ENCODE results near the gene TM4SF1. TPM values are rescaled to one million over a fixed set of nuclear protein-coding genes. Genes with fewer than 3 reads are reported as not detected.

Gene TM4SF1
- total RNA-seq, 1 donor from 2014 or later: 28.9 TPM

DNA sequence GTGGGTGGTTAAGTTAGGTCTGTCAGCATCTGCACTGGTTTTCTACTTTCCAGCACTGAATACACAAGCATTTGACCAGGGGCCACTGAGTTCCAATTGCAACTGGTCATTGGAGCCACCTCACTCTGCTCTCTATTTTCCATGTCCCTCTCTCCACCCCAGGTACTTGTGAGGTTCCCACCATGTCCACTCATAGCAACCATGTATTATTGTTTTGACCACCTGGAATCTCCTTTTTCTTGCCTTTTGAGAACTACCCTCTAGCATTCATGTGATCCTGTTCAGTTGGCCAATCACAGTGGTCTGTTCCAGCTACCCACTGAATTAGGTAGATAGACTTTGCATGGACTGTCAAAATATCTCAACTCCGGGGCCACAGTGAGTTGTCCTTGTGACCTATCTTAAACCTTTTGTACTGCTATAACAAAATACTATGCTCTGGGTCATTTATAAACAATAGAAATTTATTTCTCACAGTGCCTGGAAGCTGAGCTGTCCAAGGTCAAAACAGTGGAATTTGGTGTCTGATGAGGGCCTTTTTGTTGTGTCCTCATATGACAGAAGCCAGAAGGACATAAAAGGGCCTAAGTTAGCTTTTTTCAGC is 23.8 kb downstream of the TM4SF1 start:
- no peak overlapping the region for H3K27ac ChIP-seq (ENCODE audit: low read depth, low read length)
- no peak for DNase-seq (ENCODE audit: low read depth)
- H3K9me3 Mint-ChIP-seq (ENCODE audit: unreplicated experiment): no peaks in the 10 kb centered on the region
- H3K79me2 ChIP-seq (ENCODE audit: insufficient read depth, low read length): no peaks in the 10 kb centered on the region
- no peak overlapping the region for H3K4me3 ChIP-seq (ENCODE audit: insufficient read depth, low read depth, low read length)
- TF ChIP-seq EZH2 (IDR thresholded peaks at IDR 0.05; ENCODE audit: insufficient read depth, low read length): no peak
- TF ChIP-seq, protein P1, sequence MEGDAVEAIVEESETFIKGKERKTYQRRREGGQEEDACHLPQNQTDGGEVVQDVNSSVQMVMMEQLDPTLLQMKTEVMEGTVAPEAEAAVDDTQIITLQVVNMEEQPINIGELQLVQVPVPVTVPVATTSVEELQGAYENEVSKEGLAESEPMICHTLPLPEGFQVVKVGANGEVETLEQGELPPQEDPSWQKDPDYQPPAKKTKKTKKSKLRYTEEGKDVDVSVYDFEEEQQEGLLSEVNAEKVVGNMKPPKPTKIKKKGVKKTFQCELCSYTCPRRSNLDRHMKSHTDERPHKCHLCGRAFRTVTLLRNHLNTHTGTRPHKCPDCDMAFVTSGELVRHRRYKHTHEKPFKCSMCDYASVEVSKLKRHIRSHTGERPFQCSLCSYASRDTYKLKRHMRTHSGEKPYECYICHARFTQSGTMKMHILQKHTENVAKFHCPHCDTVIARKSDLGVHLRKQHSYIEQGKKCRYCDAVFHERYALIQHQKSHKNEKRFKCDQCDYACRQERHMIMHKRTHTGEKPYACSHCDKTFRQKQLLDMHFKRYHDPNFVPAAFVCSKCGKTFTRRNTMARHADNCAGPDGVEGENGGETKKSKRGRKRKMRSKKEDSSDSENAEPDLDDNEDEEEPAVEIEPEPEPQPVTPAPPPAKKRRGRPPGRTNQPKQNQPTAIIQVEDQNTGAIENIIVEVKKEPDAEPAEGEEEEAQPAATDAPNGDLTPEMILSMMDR (IDR thresholded peaks at IDR 0.05; ENCODE audit: insufficient read depth, low read depth, low read length): no peak
- no peaks in the 10 kb centered on the region for H3K27me3 ChIP-seq (ENCODE audit: insufficient read depth, low read length)
- no peaks in the 10 kb centered on the region for H3K9me3 ChIP-seq (ENCODE audit: insufficient read depth, low read depth, low read length)
- H3K27ac Mint-ChIP-seq (ENCODE audit: unreplicated experiment): no peak overlapping the region
- no peaks in the 10 kb centered on the region for H3K36me3 ChIP-seq (ENCODE audit: insufficient read depth, low read length)
- no peak overlapping the region for H3K4me3 Mint-ChIP-seq (ENCODE audit: unreplicated experiment)
- no peak for FAIRE-seq
- no peak overlapping the region for H3K9ac ChIP-seq (ENCODE audit: low read length)
- H3K4me1 ChIP-seq (ENCODE audit: insufficient read depth, low read length): no peaks in the 10 kb centered on the region
- no peak overlapping the region for H2AFZ ChIP-seq (ENCODE audit: low read depth, low read length)
- H3K4me1 Mint-ChIP-seq (ENCODE audit: low read depth, unreplicated experiment): no peaks in the 10 kb centered on the region
- no peaks in the 10 kb centered on the region for H4K20me1 ChIP-seq (ENCODE audit: insufficient read depth, low read length)
- H3K4me2 ChIP-seq (ENCODE audit: low read length): no peak overlapping the region
- H3K27me3 Mint-ChIP-seq (ENCODE audit: low read depth, unreplicated experiment): no peaks in the 10 kb centered on the region
- H3K36me3 Mint-ChIP-seq (ENCODE audit: low read depth, unreplicated experiment): no peaks in the 10 kb centered on the region

DNA sequence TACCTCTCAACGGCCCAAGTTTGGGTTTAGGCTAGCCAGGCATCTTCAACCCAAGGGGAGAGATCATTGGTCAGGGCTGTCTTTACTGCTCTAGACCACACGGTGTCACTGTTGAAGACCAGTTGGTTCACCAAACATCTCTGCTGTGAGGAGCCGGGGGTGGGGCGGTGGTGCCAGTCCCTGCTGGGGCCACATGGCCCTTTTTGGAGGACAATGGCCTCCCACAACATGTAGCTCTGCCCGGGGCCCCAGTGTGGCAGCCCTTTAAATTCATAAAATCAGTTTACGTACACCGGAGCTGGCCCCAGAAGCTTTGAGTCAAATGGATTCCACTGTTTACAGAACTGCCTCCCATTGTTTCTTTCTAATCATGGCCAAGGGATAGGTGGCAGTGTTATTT is 24.9 kb downstream of the TM4SF1 start:
- DNase-seq (ENCODE audit: low read depth): no peak
- Histone ChIP-seq H3K4me1 (ENCODE audit: insufficient read depth, low read length) (no peaks in the 10 kb centered on the region), H3K4me3 (ENCODE audit: insufficient read depth, low read depth, low read length) (no peak overlapping the region), H3K27me3 (ENCODE audit: insufficient read depth, low read length) (no peaks in the 10 kb centered on the region), H3K27ac (ENCODE audit: low read depth, low read length) (no peak overlapping the region), H4K20me1 (ENCODE audit: insufficient read depth, low read length) (no peaks in the 10 kb centered on the region), H3K4me2 (ENCODE audit: low read length) (no peak overlapping the region), H3K79me2 (ENCODE audit: insufficient read depth, low read length) (no peaks in the 10 kb centered on the region), H3K9me3 (ENCODE audit: insufficient read depth, low read depth, low read length) (no peaks in the 10 kb centered on the region), H2AFZ (ENCODE audit: low read depth, low read length) (peak overlapping the region; percentile 50), H3K9ac (ENCODE audit: low read length) (no peak overlapping the region), H3K36me3 (ENCODE audit: insufficient read depth, low read length) (no peaks in the 10 kb centered on the region)
- FAIRE-seq: no peak
- TF ChIP-seq EZH2 (IDR thresholded peaks at IDR 0.05; ENCODE audit: insufficient read depth, low read length): no peak
- TF ChIP-seq, protein P1 (IDR thresholded peaks at IDR 0.05; ENCODE audit: insufficient read depth, low read depth, low read length): peak; percentile 58
- no peak overlapping the region for H3K4me3 Mint-ChIP-seq (ENCODE audit: unreplicated experiment)
- H3K27ac Mint-ChIP-seq (ENCODE audit: unreplicated experiment): peak overlapping the region; percentile 37
- H3K27me3 Mint-ChIP-seq (ENCODE audit: low read depth, unreplicated experiment): no peaks in the 10 kb centered on the region
- H3K36me3 Mint-ChIP-seq (ENCODE audit: low read depth, unreplicated experiment): no peaks in the 10 kb centered on the region
- no peaks in the 10 kb centered on the region for H3K9me3 Mint-ChIP-seq (ENCODE audit: unreplicated experiment)
- no peaks in the 10 kb centered on the region for H3K4me1 Mint-ChIP-seq (ENCODE audit: low read depth, unreplicated experiment)

DNA sequence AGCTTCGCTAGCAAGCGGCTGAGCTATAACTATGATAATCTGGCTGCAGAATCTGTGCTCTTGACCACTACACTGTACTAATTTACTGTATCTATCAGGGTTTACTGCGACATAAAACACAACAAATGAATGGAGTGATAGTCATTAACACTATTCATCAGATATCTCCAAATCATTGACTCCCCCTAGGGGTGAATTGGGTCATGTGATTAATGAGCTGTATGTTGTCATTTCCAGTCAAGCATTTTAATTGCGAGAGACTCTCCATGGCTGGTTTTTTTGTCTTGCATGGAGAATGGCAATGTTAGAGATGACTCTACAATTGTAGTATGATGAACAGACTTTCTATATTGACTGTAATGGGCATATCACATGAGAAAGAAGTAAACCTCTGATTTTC is 33.5 kb downstream of the TM4SF1 start:
- no peak overlapping the region for H3K4me3 ChIP-seq (ENCODE audit: insufficient read depth, low read depth, low read length)
- H3K27ac Mint-ChIP-seq (ENCODE audit: unreplicated experiment): no peak overlapping the region
- H3K36me3 ChIP-seq (ENCODE audit: insufficient read depth, low read length): no peaks in the 10 kb centered on the region
- FAIRE-seq (no peak), DNase-seq (ENCODE audit: low read depth) (no peak)
- no peaks in the 10 kb centered on the region for H3K36me3 Mint-ChIP-seq (ENCODE audit: low read depth, unreplicated experiment)
- no peak overlapping the region for H2AFZ ChIP-seq (ENCODE audit: low read depth, low read length)
- H3K4me3 Mint-ChIP-seq (ENCODE audit: unreplicated experiment): no peak overlapping the region
- H3K9me3 Mint-ChIP-seq (ENCODE audit: unreplicated experiment): no peaks in the 10 kb centered on the region
- no peaks in the 10 kb centered on the region for H3K27me3 Mint-ChIP-seq (ENCODE audit: low read depth, unreplicated experiment)
- H3K9me3 ChIP-seq (ENCODE audit: insufficient read depth, low read depth, low read length): no peaks in the 10 kb centered on the region
- no peak for TF ChIP-seq EZH2 (IDR thresholded peaks at IDR 0.05; ENCODE audit: insufficient read depth, low read length)
- TF ChIP-seq, protein P1 (IDR thresholded peaks at IDR 0.05; ENCODE audit: insufficient read depth, low read depth, low read length): peak; percentile 7
- H3K27ac ChIP-seq (ENCODE audit: low read depth, low read length): no peak overlapping the region
- H4K20me1 ChIP-seq (ENCODE audit: insufficient read depth, low read length): no peaks in the 10 kb centered on the region
- peaks cover 37% of the 10 kb centered on the region for H3K4me1 ChIP-seq (ENCODE audit: insufficient read depth, low read length)
- no peak overlapping the region for H3K9ac ChIP-seq (ENCODE audit: low read length)
- H3K4me1 Mint-ChIP-seq (ENCODE audit: low read depth, unreplicated experiment): peaks cover 29% of the 10 kb centered on the region
- no peaks in the 10 kb centered on the region for H3K27me3 ChIP-seq (ENCODE audit: insufficient read depth, low read length)
- no peaks in the 10 kb centered on the region for H3K79me2 ChIP-seq (ENCODE audit: insufficient read depth, low read length)
- H3K4me2 ChIP-seq (ENCODE audit: low read length): no peak overlapping the region
